ENCODE measurements around the gene FUBP1. TPM values are rescaled to one million over a fixed set of nuclear protein-coding genes. Genes with fewer than 3 reads are reported as not detected.
A peak's percentile ranks its signal among the peaks of the same experiment; 100 is the strongest.

FUBP1 gene
- total and polyA plus RNA-seq, 2 experiments from 2014 or later, result 64.0 to 151 TPM

DNA sequence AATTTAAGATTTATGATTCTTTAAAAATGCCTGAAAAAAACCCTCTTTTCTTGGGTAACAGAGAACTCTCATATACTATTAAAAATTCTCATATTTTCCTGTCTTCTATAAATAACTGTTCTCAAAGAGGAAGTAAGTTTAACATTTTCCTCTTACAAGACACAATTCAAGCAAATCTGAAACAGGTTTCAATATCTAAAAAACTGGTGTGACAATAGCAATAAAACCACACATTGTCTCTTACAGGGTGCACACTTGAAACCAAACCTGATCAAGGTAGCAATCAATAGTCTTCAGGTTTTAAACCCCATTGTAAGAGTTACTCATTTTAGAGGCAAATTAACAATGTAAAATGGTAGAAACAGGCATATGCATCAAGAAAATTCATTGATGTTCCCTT, 28.0 kb downstream of the FUBP1 start:
- H4K20me1 ChIP-seq (ENCODE audit: insufficient read depth, poor library complexity, severe bottlenecking), result peaks cover 18% of the 10 kb centered on the region

DNA sequence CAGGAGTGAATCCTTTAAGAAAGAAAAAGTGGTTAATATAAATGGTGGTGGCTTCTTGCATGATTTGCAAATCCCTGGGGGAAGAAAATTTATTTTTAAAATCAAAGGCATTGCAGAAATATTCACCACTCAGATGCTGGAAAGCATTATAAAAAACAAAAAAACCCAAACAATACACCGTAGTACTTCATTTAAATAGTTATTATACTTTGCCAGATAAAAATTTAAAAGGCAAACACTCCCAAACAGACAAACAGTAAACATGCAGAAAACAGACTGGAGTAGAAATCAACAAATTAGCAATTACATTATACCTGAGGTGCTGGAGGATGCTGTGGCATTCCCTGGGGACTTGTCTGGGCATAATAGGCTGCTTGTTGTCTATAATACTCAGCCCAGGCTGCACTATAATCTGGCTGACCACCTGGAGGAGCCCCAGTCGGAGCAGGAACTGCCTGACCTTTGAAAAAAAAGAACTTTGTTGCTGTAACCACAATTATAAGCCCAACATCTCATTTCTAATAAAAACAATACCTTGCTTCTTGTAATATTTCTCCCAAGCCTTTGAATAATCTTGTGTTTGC, 29.9 kb downstream of the FUBP1 start:
- H3K27ac ChIP-seq, result no peak overlapping the region
- H3K9me3 ChIP-seq (ENCODE audit: low read depth), result no peaks in the 10 kb centered on the region
- 70% methylated on average over 2 of the region's 2 CpGs for whole genome bisulfite sequencing (ENCODE audit: low lambda C conversion rate, missing lambda C conversion rate)
- H3K9me2 ChIP-seq (replicated peaks; ENCODE audit: insufficient read depth), result no peaks in the 10 kb centered on the region
- peaks cover 12% of the 10 kb centered on the region for H4K20me1 ChIP-seq (ENCODE audit: insufficient read depth, poor library complexity, severe bottlenecking)
- DNase-seq (ENCODE audit: low spot score), result peak; percentile 7
- H3K4me2 ChIP-seq, result no peak overlapping the region
- no peaks in the 10 kb centered on the region for H3K27me3 ChIP-seq
- H3K79me2 ChIP-seq, result peaks cover 36% of the 10 kb centered on the region
- no peak overlapping the region for H3K4me3 ChIP-seq
- no peaks in the 10 kb centered on the region for H3K36me3 ChIP-seq (replicated peaks; ENCODE audit: insufficient read depth, low read depth)
- no peak overlapping the region for H2AFZ ChIP-seq
- peak; percentile 14 for TF ChIP-seq CTCF (IDR thresholded peaks at IDR 0.05; ENCODE audit: poor library complexity)
- TF ChIP-seq EZH2phosphoT487 (IDR thresholded peaks at IDR 0.05; ENCODE audit: low read depth, severe bottlenecking, unreplicated experiment), result no peak
- H3K4me1 ChIP-seq (ENCODE audit: insufficient read depth), result no peaks in the 10 kb centered on the region

More for the DNA sequence above, 28.0 kb downstream of the FUBP1 start:
- no peaks in the 10 kb centered on the region for H3K9me2 ChIP-seq (replicated peaks; ENCODE audit: insufficient read depth)
- no peaks in the 10 kb centered on the region for H3K36me3 ChIP-seq (replicated peaks; ENCODE audit: insufficient read depth, low read depth)
- no peak for TF ChIP-seq EZH2phosphoT487 (IDR thresholded peaks at IDR 0.05; ENCODE audit: low read depth, severe bottlenecking, unreplicated experiment)
- TF ChIP-seq CTCF (IDR thresholded peaks at IDR 0.05; ENCODE audit: poor library complexity), result no peak
- TF ChIP-seq EZH2 (IDR thresholded peaks at IDR 0.05; ENCODE audit: borderline replicate concordance), result no peak
- H3K27ac ChIP-seq, result no peak overlapping the region
- H2AFZ ChIP-seq, result no peak overlapping the region
- H3K79me2 ChIP-seq, result peaks cover 43% of the 10 kb centered on the region
- H3K27me3 ChIP-seq, result no peaks in the 10 kb centered on the region
- no peak for DNase-seq (ENCODE audit: low spot score)
- no peaks in the 10 kb centered on the region for H3K9me3 ChIP-seq (ENCODE audit: low read depth)
- H3K4me3 ChIP-seq, result no peak overlapping the region
- H3K4me2 ChIP-seq, result no peak overlapping the region
- H3K4me1 ChIP-seq (ENCODE audit: insufficient read depth), result no peaks in the 10 kb centered on the region

DNA sequence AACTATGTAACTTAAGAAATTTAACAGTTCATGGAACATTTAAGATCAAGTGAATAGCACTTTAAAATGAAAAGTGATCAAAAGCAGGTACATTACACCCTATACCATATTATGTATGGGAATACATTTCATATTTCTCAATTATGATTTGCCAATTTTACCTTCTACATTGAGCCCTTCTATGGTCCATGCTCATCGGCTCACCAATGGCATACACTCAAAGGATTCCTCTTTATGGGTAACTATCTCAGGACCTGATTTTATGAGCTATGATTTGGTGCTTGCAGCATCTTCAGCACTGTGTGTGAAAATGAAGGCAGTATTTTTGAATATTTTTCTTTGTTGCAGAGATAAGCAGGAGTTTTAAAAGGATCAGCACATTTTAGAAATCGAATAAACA, 33.5 kb downstream of the FUBP1 start:
- Histone ChIP-seq H3K4me1 (ENCODE audit: insufficient read depth) (no peaks in the 10 kb centered on the region), H3K9me3 (ENCODE audit: low read depth) (no peaks in the 10 kb centered on the region), H4K20me1 (ENCODE audit: insufficient read depth, poor library complexity, severe bottlenecking) (peaks cover 12% of the 10 kb centered on the region), H3K79me2 (peaks cover 8% of the 10 kb centered on the region), H3K9me2 (replicated peaks; ENCODE audit: insufficient read depth) (no peaks in the 10 kb centered on the region), H3K4me3 (no peak overlapping the region), H3K36me3 (replicated peaks; ENCODE audit: insufficient read depth, low read depth) (no peaks in the 10 kb centered on the region), H2AFZ (no peak overlapping the region), H3K27me3 (no peaks in the 10 kb centered on the region), H3K4me2 (no peak overlapping the region), H3K27ac (no peak overlapping the region)
- WGBS (ENCODE audit: low lambda C conversion rate, missing lambda C conversion rate), result 96% methylated on average over 2 of the region's 2 CpGs
- TF ChIP-seq EZH2phosphoT487 (IDR thresholded peaks at IDR 0.05; ENCODE audit: low read depth, severe bottlenecking, unreplicated experiment), result no peak
- no peak for TF ChIP-seq CTCF (IDR thresholded peaks at IDR 0.05; ENCODE audit: poor library complexity)
- no peak for TF ChIP-seq EZH2 (IDR thresholded peaks at IDR 0.05; ENCODE audit: borderline replicate concordance)
- DNase-seq (ENCODE audit: low spot score), result no peak
